GM20000 (cell line): Measurements from ENCODE around the gene KRT40.

Source experiments
- DNase-seq: peaks from one replicate; pipeline ENCODE4 v3.0.0; 2012; ENCODE audit warnings: low spot score
- TF ChIP-seq, protein P1 (sequence below): IDR thresholded peaks from 2 replicates; pipeline ENCODE4 v1.5.1; 2012; ENCODE audit warnings: mild to moderate bottlenecking, control low read depth; ENCODE audit errors: extremely low read depth, missing control alignments

Gene KRT40

GRCh38 chr17:40963838-40964237, 20.3 kb downstream of the KRT40 start:
- TF ChIP-seq, protein P1, sequence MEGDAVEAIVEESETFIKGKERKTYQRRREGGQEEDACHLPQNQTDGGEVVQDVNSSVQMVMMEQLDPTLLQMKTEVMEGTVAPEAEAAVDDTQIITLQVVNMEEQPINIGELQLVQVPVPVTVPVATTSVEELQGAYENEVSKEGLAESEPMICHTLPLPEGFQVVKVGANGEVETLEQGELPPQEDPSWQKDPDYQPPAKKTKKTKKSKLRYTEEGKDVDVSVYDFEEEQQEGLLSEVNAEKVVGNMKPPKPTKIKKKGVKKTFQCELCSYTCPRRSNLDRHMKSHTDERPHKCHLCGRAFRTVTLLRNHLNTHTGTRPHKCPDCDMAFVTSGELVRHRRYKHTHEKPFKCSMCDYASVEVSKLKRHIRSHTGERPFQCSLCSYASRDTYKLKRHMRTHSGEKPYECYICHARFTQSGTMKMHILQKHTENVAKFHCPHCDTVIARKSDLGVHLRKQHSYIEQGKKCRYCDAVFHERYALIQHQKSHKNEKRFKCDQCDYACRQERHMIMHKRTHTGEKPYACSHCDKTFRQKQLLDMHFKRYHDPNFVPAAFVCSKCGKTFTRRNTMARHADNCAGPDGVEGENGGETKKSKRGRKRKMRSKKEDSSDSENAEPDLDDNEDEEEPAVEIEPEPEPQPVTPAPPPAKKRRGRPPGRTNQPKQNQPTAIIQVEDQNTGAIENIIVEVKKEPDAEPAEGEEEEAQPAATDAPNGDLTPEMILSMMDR = peak; percentile 39
- DNase-seq = peak; percentile 37

DNA sequence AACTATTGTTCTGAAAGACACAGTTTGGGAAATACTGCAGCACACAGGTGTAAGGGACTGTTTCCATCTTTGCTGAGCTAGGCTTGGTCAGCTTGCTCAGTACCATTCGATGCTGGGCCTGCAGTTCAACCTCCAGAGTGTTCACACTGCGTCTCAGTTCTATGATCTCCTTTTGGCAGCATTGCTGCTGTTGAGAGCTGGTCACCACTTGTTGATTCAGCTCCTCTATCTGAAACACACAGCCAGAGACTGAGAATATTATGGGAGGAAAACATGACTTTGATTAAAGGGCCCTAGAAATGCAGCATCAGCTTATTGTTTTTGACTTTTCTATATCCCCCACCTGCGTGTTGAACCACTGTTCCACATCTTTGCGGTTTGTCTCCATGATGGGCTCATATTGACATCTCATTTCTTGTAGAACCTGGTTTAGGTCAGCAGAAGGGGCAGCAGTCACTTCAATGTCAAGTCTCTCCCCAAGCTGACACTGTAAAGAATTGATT, 22.0 kb downstream of the KRT40 start:
- TF ChIP-seq, protein P1 = no peak
- no peak for DNase-seq

DNA sequence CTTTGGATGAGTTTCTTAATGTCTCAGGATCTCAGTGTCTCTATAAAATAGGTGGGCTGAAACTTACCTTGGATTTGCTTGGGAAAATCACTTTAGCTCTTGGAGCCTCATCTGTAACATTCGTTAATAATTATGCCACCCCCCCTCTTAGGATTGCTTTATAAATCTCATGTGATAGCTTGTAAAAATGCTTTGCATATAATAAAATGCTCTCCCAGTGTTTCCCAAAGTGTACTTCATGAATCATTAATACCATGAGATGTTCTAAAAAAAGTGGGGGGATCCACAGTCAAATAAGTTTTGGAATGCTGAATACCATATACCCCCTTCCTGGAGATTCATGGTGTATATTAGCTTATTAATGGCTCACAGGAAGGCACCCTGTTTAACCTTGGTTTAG, 22.5 kb downstream of the KRT40 start:
- TF ChIP-seq, protein P1 = no peak
- DNase-seq = no peak

GRCh38 chr17:40960144-40960543, 24.0 kb downstream of the KRT40 start:
- TF ChIP-seq, protein P1 = no peak
- DNase-seq = no peak

GRCh38 chr17:40958086-40958953, 25.8 kb downstream of the KRT40 start:
- no peak for DNase-seq
- TF ChIP-seq, protein P1 = no peak

DNA sequence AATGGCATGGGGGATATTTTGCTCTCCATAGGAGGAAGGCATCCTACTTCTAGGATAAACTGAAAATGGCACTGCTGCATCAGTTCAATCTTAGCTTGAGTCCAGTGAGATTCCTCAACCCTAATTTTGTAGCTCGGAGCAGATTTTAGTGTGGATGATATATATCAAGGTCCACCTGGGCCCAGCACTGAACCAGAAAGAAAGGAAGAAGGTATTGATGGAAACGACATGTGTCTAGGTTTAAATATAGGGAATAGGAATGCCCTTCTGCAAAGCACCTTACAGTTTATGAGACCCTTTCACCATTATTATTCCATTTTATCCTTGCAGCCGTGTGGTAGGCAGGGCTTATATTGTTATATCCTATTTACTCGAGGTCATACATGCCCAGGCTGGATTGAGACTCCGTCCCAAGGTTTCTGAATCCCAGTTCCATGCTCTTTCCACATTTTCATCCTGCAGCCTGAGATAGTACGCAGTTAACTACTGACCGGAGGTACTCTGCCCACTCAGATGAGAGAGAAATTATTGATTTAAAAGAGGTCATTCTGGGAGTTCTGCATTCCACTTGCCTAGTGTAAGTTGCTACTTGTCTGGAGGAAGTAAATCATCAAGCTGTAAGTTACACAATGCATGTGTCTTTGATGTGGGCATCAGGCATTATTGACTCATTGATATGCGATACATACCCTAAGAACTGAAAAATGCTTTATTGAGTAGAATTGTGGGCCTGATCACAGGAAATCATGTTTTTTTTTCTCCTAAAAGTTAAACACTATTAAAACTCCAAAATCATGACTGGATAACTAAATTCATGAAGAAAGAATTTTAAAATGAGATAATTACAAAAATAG, 27.5 kb downstream of the KRT40 start:
- no peak for DNase-seq
- TF ChIP-seq, protein P1 = no peak

GRCh38 chr17:40953881-40954280, 30.2 kb downstream of the KRT40 start:
- DNase-seq = no peak
- TF ChIP-seq, protein P1 = no peak
